HG02840 (cell line): ENCODE results near the gene RNF114.
A peak's percentile ranks its signal among the peaks of the same experiment; 100 is the strongest.
"Not testable (repeated sequence)": the region's sequence is repeated elsewhere in the genome, so short reads cannot be mapped to it uniquely, and the experiment has no call there.

Experiments used
- ATAC-seq: cut with Tn5 transposase; IDR thresholded peaks from one replicate; pipeline ENCODE4 v1.9.1; 2021; ENCODE audit warnings: mild to moderate bottlenecking, moderate library complexity, moderate number of reproducible peaks; ENCODE audit not compliant: unreplicated experiment, low FRiP score

Gene RNF114, protein sequence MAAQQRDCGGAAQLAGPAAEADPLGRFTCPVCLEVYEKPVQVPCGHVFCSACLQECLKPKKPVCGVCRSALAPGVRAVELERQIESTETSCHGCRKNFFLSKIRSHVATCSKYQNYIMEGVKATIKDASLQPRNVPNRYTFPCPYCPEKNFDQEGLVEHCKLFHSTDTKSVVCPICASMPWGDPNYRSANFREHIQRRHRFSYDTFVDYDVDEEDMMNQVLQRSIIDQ

DNA sequence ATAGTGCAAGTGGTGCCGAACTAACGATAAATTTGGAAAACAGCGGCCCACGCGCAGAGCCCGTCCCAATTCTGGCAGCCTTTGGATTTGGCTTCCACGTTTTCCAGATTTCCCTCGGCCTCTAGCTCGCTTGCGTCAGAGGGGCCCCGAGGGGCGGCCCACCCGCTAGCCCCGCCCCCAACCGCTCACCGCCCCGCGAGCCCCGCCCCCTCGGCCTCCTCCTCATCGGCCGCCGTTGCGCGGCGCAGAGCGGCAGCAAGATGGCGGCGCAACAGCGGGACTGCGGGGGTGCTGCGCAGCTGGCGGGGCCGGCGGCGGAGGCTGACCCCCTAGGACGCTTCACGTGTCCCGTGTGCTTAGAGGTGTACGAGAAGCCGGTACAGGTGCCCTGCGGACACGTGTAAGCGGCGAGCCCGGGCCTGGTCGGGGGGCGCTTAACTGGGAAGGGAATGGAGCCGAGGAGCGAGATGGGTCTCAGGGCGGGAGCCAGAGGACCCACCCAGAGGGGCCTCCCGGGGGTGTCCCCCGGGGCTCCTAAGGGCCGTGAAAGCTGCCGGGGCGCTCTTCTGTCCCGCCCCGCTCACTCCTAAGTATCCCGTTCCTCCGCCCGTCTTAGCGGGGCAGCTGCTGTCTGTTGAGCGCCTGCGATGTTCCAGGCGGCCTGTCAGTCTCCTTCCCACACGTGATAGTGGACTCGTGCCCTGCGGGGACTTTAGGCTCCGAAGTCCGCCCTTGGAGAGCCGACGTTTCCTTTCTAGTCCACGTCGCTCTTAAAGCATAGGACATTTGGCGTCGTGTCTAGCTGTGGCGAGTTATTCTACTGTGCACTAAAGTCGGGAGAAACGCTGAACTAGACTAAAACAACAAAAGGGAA, at the start of gene RNF114:
Gene RNF114, plus strand, starts transcription at position 245 of the 874 bp plus-strand sequence. Its CDS starts 16 bp downstream, at position 261.
- ATAC-seq = peak; percentile 60

DNA sequence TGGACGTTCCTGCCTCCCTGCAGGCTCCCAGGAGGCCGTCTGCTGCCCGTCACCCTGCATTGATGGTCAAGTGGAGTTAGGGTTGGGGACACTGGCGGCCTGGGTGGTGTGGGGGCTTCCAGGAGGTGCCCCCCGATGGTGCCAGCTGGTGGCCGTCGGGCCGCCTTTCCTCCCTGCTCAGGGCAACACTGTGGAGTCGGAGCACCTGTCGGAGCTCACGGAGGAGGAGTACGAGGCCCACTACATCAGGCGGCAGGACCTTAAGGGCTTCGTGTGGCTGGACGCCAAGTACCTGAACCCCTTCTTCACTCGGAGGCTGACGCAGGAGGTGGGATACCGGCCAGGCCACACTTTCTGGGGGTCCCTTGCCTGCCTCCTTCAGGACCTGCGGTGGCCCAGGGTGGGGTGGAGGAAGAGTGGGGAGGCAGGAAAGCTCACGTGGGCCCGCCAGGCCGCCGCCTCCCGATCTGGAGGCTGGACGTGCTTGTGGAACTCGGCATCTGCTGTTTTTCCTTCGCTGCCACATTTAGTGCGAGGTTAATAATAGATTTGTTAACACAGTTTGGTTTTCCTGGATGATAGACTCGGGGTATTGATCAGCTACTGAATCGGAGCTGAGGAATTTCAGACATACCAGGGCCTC, 49.5 kb upstream of the RNF114 start:
- no peak for ATAC-seq

DNA sequence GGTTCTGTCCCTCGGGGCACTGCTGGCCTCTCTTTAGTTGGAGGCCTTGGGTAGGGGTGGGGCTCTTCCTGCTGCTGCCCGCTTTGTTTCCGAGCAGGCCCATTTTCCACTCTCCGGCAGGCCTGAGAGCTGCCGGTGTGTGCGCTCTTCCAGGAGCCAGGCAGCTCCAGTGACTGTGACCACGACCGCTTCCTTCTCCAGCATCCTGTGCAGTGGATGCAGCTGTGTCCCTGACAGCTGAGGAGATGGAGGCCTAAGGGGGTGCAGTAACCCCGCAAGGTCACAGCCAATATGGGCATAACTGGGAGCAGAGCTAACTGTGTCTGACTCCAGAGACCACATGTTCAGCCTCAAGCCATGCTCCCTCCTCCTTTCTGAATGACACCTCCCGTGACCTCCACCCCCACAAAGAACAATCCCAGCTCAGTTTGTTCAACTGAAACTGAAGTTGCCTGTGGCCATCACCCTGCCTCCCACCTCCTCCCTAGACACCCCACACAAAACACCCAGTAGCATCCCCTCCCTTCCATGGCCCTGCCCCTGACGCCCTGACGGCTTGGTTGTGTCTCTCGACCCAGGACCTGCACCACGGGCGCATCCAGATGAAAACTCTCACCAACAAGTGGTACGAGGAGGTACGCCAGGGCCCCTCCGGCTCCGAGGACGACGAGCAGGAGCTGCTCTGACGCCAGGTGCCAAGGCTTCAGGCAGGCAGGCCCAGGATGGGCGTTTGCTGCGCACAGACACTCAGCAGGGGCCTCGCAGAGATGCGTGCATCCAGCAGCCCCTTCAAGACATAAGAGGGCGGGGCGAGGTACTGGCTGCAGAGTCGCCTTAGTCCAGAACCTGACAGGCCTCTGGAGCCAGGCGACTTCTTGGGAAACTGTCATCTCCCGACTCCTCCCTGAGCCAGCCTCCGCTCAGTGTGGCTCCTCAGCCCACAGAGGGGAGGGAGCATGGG, 48.7 kb upstream of the RNF114 start:
- no peak for ATAC-seq

DNA sequence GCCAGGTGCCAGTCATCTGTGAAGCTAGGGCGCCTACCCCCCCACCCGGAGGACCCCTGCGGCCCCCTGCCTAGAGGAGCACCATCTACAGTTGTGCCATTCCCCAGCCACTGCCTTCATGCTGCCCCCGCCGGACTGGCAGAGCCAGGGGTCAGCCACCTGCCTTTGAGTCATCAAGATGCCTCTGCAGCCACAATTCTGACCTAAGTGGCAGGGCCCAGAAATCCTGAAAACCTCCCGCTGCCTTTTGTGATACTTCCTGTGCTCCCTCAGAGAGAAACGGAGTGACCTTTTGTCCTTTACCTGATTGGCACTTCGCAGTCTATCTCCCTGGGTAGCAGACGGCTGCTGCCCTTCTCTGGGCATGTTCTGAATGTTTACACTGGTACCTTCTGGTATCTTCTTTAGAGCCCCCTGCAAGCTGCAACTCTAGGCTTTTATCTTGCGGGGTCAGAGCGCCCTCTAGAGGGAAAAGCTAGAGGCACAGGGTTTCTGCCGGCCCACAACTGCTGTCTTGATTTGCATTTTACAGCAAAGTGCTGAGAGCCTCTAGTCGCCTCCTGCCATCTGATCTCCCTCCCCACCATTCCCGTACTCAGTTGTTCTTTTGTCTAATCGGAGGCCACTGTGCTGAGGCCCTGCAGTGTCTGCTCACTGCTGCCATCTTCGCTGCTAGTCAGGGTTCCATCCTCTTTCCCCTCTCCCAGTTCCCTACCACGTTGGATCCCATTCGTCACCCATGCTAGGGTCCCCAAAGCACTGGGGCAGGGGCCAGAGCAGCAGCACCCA, 47.8 kb upstream of the RNF114 start:
- no peak for ATAC-seq

DNA sequence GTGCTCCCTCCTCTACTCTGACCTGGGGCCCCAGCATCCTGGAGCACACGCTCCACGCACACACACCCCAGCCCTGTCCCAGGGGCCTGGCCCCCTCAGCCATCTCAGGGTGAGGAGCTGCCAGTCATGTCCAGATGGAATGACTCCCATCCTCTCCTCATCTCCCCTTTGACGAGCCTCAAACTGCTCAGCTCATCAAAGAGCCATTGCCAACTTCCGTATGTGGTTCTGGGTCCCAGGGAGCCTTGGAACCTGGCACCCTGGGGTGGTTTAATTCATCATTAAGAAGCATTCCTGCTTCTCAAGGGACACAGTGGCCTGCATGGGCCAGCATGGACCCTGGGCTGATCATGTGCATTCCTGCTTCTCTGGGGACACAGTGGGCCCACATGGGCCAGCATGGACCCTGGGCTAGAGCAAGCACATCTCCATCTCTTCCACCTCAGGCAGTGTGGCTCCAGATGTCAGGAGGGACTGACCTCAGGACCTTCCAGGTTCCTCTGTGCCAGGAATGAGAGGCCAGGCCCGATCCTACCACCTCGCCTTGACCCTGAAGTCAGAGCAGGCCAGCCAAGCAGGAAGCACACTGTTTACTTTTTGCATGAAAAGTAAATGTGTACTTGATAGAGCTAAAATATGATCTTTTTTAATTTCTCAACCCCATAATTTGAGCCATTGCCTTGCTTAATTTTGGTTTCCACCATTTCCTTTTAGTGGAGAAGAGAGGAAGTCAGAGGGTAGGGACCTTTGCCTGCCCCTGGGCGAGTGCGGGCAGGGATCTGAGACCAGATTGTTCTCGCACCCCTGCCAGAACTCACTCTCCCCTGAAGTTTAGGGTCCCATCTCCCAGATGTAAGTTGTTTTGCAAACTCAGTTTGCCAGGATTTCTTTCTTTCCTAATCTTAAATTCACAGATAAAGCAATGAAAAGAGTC, 46.9 kb upstream of the RNF114 start:
- ATAC-seq = no peak

DNA sequence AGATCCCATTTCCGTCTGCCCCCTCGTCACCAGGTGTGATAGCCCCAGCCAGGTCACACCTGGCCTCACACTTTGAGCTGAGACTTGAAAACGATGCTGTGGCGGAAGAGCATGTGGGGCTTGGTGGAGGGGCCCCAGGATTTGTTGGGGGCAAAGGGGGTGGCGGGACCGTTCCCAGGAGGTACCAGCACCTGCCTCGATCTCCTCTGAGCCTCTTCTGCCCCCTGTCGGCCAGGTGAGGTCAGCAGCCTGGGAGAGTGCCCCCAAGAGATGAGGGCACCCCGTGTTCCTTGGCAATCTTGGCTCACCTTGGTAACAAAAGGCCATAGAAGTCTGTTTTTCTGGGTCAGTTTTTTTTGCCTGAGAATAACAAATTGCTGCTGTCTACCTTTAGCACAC, 46.3 kb upstream of the RNF114 start:
- ATAC-seq = no peak

DNA sequence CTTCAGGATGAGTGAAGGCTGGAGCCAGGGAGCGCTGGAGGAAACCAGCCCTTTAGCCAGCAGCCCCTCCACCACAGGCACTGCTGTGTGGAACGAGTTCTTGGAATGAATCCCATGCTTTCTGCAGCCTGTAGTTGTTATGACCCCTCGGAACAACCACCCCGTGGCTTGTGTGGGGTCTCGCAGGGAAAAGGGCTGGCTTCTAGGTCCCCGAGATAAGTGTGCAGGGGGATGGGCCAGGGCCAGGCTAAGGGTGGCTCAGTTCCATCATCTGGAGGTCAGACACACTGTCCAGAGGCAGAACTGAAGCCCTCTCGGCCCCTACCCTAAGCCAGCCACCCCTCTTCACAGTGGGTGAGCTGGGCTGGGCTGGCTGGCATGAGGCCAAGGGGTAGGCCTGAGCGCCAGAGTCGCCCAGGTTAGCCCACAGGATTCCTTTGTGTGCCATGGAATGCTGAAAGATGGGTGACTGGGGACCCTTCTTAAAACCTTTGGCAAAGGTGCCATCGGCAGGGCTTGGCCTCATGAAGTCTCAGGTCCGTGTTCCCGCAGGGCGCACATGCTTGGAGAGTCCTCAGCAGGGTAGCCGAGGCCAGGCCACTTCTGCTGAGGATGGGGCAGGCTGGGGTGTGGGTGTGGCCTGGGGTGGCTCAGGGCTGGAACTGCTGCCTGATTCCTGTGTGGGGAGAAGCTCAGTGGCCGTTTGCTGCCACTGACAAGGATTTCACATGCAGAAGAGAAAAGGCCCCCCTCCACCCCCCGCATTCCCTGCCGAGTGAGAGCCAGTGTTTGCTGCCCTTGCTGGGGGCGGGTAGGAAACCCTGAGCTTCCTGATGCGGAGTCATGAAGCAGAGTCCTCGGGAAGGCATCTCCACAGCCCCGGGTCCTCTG, 45.5 kb upstream of the RNF114 start:
- no peak for ATAC-seq

DNA sequence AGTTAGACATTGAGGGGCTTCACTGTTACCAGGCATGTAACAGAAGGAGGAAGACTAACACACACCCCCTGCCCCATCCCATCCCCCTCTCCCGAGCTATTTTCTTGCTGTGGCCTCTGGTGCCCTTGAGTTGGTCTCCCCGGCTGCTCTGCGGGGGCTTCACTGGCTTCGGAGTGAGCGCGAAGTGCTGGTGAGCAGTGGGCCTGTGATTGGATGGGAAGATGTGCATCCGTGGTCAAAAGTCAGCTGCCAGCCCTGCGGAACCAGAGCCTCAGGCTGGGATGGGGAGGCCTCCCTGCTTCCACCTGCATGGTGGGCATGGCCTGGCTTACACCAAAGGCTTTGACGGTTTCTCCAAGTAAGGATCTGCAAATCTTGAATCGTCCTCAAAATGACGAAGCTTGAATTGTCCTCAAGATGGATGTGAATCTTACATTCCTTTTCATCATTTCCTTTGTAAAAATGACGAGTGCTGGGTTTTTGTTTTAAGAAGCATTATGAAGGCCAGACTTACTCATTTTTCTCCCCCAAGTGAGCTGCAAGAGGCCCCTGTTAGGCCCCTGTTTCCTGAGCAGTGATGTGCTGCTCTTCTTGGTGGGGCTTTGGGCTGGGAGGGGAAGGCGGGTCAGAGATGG, 44.6 kb upstream of the RNF114 start:
- no peak for ATAC-seq

DNA sequence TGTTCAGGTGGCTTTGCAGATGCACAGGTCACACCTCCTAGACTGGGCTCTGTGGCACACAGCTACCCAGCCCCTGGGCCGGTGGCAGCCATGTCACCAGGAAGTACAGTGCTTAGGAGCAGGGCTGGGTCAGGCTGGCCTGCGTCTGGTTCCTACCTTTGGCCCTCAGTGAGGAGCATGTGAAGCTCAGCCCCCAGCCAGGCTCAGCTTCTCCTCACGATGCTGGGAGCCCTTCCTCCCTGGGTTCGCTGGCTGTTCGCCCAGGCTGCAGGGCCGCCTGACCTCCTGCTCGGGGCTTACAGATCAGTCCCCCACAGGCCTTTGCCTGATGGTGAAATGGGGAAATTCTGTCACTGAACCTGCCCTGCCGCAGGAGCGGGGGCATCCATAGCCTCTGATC, 43.9 kb upstream of the RNF114 start:
- no peak for ATAC-seq

DNA sequence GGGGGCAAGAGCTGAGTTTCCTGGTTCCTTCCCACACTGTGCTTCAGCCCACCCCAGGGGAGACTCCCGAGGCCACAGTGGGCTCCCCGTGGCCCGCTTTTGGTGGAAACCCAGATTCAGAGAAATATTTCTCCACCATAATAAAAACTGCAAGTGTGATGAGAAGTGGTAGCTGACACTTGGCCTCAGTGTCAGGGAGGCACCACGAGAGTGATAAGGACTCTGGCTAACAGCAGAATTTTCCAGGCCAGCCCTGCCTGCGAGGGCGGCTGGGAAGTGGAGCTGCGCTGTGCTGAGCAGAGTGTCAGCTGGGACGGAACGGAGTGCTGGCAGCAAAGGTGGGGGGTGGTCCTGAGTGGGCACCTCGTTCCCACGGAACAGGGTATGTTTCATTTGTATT, 43.4 kb upstream of the RNF114 start:
- no peak for ATAC-seq

DNA sequence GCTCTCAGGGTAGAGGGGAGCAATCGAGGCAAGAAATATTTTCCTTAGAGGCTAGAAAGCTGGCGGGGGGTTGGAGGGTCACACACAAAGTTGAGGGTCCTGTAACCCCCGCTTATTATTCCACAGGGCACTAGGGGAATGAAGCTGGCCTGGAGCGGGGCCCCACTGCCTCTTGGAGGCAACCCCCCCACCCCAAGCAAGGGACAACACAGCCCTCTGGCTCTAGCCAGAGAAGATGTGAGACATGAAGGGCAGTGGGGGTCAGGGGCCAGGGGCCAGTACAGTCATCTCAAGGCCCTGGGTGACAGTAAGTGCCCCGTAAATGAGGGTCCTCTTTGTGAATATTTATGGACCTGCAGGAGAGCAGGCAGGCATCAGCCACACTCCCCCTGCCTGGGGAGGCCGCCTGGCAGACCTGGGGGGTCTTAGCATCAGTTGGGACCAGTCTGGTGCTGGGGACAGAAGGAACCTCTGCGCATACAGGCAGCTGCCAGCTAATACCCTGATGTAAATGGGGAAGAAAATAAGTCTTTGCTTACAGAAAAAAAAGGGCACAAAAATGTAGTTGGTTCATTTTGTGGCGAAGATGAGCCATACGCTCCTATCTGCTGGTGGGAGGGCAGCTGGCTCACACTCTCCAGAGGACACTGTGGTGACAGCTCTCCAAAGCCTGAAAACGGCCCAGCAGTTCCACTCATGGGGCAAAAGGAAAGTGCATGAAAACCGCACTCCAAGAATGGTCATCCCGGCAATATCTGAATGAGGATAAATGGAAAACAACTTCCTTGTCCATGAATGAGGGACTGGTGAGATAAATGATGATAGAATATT, 42.7 kb upstream of the RNF114 start:
- no peak for ATAC-seq

DNA sequence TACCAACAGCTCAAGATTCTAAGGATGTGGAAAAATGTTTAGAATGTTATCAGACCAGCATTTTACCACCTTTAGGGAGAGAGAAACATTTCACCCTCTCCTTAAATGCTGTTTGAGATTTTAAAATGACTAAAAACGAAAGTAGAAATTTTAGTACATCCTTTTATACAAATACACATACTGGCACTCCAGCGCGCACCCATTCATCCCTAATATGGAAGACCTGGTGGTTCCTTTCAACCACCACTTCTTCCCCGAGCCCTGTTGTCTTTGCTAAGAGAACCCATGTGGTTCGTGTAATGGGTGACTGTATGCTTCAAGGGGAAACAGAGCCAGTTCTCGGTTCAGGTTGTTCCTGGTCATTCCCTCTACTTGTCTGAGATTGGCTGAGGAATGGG, 42.1 kb upstream of the RNF114 start:
- ATAC-seq = no peak

DNA sequence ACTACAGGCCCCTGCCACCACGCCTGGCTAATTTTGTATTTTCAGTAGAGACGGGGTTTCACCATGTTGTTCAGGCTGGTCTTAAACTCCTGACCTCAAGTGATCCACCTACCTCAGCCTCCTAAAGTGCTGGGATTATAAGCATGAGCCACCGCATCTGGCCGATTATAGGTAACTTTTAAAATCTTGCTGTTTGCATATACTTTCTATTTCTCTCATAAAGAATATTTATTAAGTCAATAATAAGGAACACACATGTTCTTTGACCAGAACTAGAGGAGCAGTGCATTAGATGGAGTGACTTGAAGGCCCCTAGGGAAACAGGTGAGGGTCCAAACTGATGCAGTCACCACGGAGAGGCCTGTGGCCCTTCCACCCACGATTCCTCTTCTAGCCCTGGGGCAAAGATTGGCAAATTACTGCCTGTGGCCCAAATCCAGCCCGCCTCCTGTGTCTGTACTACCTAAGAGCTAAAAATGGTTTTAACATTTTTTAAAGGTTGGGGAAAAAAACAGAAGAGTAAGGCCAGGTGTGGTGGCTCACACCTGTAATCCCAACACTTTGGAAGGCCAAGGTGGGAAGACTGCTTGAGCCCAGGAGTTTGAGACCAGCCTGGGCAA, 40.6 kb upstream of the RNF114 start:
- ATAC-seq = not testable (repeated sequence)

DNA sequence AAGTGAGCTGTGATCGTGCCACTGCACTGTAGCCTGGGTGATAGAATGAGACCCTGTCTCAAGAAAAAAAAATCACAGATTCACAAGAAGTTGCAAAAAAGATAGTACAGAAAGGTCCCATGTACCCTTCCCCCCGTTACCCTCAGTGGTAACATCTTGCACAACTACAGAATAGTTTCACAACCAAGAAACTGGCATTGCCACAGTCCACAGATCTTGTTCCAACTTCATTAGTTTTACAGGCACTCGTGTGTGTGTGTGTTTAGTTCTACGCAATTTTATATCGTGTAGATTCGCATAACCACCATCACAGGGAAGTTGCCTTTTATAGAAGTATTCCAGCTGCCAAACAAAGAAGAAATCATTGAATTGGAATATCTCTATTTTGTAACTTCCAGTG, 40.0 kb upstream of the RNF114 start:
- no peak for ATAC-seq

DNA sequence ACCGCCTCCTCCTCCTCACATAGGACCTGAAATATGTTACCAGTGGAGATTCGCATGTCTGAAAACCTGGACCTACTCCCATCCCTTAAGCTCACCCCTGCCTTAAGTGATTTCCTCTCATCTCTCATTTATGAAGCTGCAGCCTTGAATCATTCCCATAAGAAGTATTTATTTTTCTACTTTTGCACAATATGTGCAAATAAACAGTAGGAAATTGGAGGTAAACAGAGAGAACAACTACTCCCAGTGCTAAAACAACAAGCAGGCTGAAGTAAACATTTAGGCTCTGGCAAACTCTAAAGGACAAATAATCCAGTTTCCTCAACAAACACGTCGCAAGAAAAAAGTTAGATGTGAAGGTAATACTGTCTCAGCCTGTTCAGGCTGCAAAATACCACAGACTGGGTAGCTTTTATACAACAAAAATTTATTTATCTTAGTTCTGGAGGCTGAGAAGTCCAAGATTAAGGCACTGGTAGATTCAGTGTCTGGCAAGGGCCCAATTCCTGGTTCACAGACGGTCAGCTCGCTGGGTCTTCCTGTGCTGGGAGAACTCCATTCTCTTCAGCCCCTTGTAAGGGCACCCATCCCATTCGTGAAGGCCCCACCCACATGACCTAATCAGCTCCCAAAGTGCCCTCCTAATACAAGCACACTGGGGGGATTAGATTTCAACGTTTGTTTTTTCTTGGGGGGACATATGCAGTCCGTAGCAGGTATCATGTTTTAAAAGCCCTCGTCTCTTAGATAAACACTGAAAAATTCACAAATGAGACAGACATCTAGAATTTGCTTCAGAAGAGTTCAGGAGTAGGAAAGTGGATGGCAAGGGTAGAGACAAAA, 36.4 kb upstream of the RNF114 start:
- ATAC-seq = no peak
